GM18951 (cell line): ENCODE results near the gene TTC33.
"Not testable (repeated sequence)": the region's sequence is repeated elsewhere in the genome, so short reads cannot be mapped to it uniquely, and the experiment has no call there.

Experiments used
- POLR2A ChIP-seq: IDR thresholded peaks from 4 replicates; pipeline ENCODE4 v1.6.1; 2011; ENCODE audit warnings: mild to moderate bottlenecking; ENCODE audit not compliant: insufficient read length, insufficient read depth; ENCODE audit errors: extremely low read depth
- in situ Hi-C: fragments of 300-500 bp; cut with MboI; formaldehyde crosslinking; loops from one replicate; pipeline ENCODE4 v1.12.0; 2022; ENCODE audit warnings: low sequenced_read_pairs, mixed read lengths, inconsistent platforms; ENCODE audit not compliant: unreplicated experiment

The TTC33 gene

DNA sequence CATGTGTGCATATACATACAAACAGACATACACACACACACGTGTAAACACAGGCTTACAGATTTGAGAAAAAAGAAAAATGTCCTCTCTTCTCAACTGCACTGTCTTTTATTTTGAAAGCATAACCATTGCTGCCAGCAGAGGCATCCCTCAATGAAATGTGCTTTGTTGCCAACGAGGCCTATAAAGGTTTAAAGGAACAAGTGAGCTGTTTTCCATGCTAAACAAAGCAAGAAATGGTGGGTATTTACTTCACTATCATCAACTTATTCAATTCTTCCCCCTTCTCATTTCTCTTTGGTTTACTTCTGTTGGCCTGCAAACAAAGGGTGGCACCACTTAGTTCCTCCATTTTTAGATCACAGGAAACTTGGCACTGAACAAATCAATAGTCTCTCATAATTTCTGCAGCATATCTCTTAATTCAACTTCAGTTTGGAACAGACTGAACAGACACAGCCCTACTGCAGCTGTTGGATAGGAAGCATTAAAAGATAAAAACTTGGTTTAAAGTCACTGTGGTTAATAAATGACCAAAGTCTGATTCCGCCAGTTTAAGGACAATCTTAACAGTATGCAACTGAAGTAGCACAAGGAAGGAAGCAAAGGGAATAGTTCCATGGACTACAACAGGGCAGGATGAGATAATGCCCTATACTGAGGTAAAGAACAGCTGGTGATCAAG, 21.7 kb downstream of the TTC33 start:
- in situ Hi-C loops, result loop anchor here (25.0 kb wide), 2 partner anchors 1022 to 1147 kb away; no protein-coding TSS in a partner anchor

GRCh38 chr5:40733434-40733833, 22.3 kb downstream of the TTC33 start:
- no peak for TF ChIP-seq POLR2A
- in situ Hi-C loops, result loop anchor here (25.0 kb wide), 2 partner anchors 1021 to 1146 kb away; no protein-coding TSS in a partner anchor

More for the DNA sequence above, 21.7 kb downstream of the TTC33 start:
- TF ChIP-seq POLR2A, result no peak

DNA sequence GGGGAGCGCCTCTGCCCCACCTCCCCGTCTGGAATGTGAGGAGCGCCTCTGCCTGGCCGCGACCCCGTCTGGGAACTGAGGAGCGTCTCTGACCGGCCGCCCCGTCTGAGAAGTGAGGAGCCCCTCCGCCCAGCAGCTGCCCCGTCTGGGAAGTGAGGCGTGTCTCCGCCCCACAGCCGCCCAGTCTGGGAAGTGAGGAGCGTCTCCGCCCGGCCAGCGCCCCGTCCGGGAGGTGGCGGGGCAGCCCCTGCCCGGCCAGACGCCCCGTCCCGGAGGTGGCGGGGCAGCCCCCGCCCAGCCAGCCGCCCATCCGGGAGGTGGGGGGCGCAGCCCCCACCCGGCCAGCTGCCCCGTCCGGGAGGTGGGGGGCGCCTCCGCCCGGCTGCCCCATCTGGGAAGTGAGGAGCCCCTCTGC, 33.3 kb downstream of the TTC33 start:
- in situ Hi-C loops, result not testable (repeated sequence)

DNA sequence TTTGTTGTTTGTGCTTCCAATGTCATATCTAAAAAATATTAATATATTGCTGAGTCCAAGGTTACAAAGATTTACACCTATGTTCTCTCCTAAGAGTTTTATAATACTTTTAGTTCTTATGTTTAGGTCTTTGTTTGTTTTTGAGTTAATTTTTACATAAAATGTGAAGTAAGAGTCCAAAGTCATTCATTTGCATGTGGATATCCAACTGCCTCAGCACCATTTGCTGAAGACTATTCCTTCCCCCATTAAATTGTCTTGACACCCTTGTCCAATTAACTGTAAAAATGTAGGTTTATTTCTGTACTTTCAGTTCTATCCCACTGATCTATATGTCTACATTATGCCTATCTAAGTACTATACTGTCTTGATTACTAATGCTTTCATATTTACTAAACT, 35.7 kb downstream of the TTC33 start:
- in situ Hi-C loops, result no loop called here

DNA sequence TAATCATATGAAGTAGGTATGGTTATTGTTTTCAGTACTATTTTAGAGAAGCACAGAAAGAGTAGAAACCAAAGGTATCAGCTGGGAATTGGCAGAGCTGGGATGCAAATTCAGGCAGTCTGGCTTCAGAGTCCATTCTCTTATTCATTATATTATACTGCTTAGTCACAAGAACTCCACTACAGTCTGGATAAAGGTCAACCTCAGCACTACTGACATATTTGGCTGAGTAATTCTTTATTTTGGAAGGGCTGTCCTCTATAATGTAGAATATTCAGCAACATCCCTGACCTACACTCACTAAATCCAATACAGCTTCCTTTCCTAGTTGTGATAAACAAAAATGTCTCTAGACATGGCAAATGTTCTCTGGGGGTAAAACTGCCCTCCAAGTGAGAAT, 38.5 kb downstream of the TTC33 start:
- TF ChIP-seq POLR2A, result no peak
- in situ Hi-C loops, result no loop called here

More for the DNA sequence above, 35.7 kb downstream of the TTC33 start:
- TF ChIP-seq POLR2A, result no peak

DNA sequence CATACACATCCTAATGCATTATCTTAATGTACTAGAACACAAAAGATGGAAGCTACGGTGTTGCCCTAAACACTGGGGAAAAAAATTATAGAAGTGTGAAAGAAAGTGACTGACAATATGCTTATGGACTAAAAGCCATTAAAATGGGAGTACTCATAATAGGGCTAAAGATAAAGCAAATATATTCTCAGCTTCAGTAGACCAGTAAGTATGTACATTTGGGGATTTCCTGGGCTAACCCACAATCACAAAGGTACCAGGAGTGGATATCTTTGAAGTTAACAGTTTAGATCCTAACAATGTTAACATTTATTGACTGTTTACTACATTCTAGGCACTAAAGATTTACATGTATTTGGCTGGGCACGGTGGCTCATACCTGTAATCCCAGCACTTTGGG, 39.2 kb downstream of the TTC33 start:
- TF ChIP-seq POLR2A, result no peak
- in situ Hi-C loops, result no loop called here

- in situ Hi-C loops, result no loop called here
- TF ChIP-seq POLR2A, result no peak
Observed at GRCh38 chr5:40716000-40716399, 39.8 kb downstream of the TTC33 start.

GRCh38 chr5:40714001-40714400, 41.8 kb downstream of the TTC33 start:
- no peak for TF ChIP-seq POLR2A
- in situ Hi-C loops, result no loop called here

DNA sequence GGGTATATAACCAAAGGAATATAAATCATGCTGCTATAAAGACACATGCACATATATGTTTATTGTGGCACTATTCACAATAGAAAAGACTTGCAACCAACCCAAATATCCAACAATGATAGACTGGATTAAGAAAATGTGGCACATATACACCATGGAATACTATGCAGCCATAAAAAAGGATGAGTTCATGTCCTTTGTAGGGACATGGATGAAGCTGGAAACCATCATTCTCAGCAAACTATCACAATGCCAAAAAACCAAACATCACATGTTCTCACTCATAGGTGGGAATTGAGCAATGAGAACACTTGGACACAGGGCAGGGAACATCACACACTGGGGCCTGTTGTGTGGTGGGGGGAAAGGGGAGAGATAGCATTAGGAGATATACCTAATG, 45.2 kb downstream of the TTC33 start:
- in situ Hi-C loops, result not testable (repeated sequence)

DNA sequence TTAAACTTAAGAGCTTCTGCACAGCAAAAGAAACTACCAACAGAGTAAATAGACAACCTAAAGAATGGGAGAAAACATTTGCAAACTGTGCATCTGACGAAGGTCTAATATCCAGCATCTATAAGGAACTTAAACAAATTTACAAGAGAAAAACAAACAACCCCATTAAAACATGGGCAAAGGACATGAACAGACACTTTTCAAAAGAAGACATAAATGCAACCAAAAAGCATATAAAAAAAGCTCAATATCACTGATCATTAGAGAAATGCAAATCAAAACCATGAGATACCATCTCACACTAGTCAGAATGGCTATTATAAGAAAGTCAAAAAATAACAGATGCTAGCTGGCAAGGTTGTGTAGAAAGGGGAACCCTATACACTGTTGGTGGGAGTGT, 50.3 kb downstream of the TTC33 start:
- in situ Hi-C loops, result not testable (repeated sequence)

DNA sequence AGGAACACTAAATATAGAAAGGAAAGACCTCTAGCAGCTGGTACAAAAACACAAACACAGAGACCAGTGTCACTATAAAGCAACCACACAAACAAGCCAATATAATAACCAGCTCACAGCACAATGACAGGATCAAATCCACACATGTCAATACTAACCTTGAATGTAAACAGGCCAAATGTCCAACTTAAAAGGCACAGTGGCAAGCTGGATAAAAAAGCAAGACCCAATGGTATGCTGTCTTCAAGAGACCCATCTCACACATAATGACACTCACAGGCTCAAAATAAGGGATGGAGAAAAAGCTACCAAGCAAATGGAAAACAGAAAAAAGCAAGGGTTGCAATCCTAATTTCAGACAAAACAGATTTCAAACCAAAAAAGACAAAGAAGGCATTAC, 53.7 kb downstream of the TTC33 start:
- in situ Hi-C loops, result not testable (repeated sequence)

DNA sequence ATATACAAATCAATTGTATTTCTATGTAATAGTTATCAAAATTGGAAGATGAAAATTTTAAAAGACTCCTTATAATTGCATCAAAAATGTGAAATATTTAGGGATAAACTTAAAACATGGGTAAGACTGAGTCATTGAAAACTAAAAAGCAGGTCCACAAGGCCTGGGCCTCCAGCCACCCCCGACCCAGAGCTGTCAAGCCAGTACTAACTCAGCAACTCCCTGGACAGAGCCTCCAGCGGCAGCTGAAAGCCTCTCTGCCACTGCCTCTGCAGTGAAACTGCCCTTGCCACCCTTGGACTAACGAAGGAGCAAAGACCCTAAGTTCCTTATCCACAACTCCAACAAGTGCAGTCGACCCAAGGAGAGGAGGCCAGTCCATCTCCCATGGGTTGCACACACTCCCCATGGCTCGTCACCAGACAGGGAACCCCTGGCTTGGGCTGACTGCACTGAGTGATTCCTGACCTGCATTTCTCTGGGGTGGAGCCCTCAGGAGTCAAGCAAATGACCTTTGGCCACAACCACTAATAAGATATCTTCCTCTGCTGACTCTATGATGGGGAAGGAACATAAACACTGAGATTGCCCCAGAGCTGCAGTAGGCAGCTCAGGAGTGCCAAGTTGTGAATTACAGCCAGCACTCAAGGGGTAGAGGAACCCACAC, 55.5 kb downstream of the TTC33 start:
- TF ChIP-seq POLR2A, result no peak
- in situ Hi-C loops, result no loop called here

- TF ChIP-seq POLR2A, result no peak
- in situ Hi-C loops, result no loop called here
Observed at GRCh38 chr5:40694433-40694832, 61.3 kb downstream of the TTC33 start.

GRCh38 chr5:40691894-40692293, 63.9 kb downstream of the TTC33 start:
- in situ Hi-C loops, result no loop called here
- TF ChIP-seq POLR2A, result no peak
